ENCODE results near the gene ST14. TPM values are rescaled to one million over a fixed set of nuclear protein-coding genes. Genes with fewer than 3 reads are reported as not detected.

Gene ST14
- total RNA-seq, 1 experiment from 2014 or later, result 141 TPM

DNA sequence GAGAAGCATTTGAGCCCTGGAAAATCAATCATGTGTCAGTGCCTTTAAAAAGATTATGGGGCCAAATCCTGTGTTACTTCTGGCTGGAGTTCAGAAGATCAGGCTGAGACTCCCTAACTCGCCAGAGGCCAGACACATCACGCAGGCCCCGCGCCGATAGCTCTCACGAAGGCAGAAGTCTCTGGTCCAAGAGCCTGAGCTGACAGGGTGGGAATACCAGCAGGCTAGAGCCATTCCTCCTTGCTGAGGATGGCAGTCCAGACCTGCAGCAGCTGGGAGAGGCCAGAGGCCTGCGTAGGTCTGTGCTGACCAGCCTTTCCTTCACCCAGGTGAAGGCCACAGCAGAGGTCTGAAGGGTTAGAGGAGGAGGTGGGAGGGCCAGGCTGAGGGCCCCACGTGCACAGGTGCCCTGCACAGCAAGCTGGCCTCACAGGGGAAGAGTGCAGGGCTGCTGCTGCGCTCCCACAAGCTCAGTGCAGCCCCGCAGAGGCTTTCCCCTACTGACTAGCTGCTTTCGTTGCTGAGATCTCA lies 52.9 kb downstream of the ST14 start:
- intact Hi-C loops (cut with micrococcal nuclease; ENCODE audit: unreplicated experiment), result loop anchor here (10.0 kb wide), 1 partner anchor 682 kb away; no protein-coding TSS in a partner anchor
- POLR2A ChIA-PET (ENCODE audit: unreplicated experiment), result interaction anchor here (0.7 kb wide), 1 partner anchor 15 kb away, joined by 4 read pairs; no protein-coding TSS in a partner anchor
- no peaks in the 10 kb centered on the region for H3K27me3 ChIP-seq (ENCODE audit: insufficient read depth, low read depth)

DNA sequence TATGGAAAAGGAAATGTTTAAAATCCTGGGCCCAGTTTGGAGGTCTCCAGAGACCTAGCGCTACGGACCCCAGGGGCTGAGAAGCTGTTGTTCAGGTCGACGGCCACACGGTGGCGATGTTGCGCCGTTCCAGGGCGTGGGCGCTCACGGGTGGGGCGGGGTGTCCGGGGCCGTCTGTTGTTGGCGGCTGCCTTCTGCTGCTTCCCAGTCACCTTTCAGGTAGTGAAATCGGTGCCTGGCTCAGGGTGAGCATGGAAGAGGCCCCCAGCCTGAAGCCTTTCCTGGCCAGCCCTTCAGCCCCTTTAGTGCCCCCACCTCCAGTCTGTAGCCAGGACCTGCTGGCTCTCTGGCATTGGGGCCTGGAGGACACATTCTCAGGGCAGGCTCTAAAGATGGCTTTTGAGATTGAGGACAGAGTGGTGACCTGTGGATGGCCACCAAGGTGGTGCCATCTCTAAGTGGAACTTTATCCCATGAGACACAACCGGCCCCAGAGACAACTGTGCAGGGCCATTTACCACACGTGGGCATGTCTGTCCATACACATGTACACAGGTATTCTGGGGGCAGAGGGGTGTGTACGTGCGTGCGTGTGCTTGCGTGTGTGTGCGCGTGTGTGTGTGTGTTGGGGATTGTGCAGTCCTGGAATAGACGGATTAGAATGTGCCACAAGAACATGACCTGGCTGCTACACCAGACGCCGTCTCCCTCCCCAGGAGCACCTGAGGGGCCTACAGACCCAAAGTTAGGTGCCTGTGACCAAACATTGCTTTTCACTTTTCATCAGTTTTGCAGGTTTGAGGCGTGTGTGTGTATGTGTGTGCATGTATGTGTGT lies 53.8 kb downstream of the ST14 start:
- H3K79me2 ChIP-seq (ENCODE audit: low read depth), result no peaks in the 10 kb centered on the region
- no peaks in the 10 kb centered on the region for H3K9me3 ChIP-seq (ENCODE audit: insufficient read depth, low read depth)
- H4K20me1 ChIP-seq (ENCODE audit: insufficient read depth), result peaks cover 4% of the 10 kb centered on the region
- 0 out of 2 replicates have a peak overlapping the region, but pooled peaks have one; percentile 9 for H3K4me2 ChIP-seq
- no peaks in the 10 kb centered on the region for H3K27me3 ChIP-seq (ENCODE audit: insufficient read depth, low read depth)
- H3K4me1 ChIP-seq (replicated peaks; ENCODE audit: insufficient read depth), result no peaks in the 10 kb centered on the region
- intact Hi-C loops (cut with micrococcal nuclease; ENCODE audit: unreplicated experiment), result loop anchor here (1.0 to 10.0 kb wide), 3 partner anchors 218 to 681 kb away; no protein-coding TSS in a partner anchor
- ChIA-PET CTCF (interaction anchor here (0.6 to 1.1 kb wide), 2 partner anchors 211 to 217 kb away, joined by 5 to 15 read pairs; no protein-coding TSS in a partner anchor), POLR2A (ENCODE audit: unreplicated experiment) (interaction anchor here (0.7 kb wide), 1 partner anchor 16 kb away, joined by 4 read pairs; no protein-coding TSS in a partner anchor)
- no peaks in the 10 kb centered on the region for H3K36me3 ChIP-seq (ENCODE audit: low read depth)
- no peak overlapping the region for H3K27ac ChIP-seq
- peaks cover 7% of the 10 kb centered on the region; the same call in 1 of the 2 replicates for H3F3A ChIP-seq (ENCODE audit: insufficient read depth, low read depth)
- peak in 1 of 2 experiments; percentile 56 for DNase-seq
- TF ChIP-seq, protein P1, sequence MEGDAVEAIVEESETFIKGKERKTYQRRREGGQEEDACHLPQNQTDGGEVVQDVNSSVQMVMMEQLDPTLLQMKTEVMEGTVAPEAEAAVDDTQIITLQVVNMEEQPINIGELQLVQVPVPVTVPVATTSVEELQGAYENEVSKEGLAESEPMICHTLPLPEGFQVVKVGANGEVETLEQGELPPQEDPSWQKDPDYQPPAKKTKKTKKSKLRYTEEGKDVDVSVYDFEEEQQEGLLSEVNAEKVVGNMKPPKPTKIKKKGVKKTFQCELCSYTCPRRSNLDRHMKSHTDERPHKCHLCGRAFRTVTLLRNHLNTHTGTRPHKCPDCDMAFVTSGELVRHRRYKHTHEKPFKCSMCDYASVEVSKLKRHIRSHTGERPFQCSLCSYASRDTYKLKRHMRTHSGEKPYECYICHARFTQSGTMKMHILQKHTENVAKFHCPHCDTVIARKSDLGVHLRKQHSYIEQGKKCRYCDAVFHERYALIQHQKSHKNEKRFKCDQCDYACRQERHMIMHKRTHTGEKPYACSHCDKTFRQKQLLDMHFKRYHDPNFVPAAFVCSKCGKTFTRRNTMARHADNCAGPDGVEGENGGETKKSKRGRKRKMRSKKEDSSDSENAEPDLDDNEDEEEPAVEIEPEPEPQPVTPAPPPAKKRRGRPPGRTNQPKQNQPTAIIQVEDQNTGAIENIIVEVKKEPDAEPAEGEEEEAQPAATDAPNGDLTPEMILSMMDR (conservative IDR thresholded peaks at IDR 0.05), result peak; percentile 98
- no peak for TF ChIP-seq EZH2 (IDR thresholded peaks at IDR 0.05; ENCODE audit: low read depth)
- no TSS peak for BruUV-seq (replicated peaks)
- no peaks in the 10 kb centered on the region for H3K9me2 ChIP-seq (ENCODE audit: insufficient read depth)
- no peak overlapping the region for H3K4me3 ChIP-seq
- H2AFZ ChIP-seq, result no peak overlapping the region

More for the DNA sequence above, 52.9 kb downstream of the ST14 start:
- Histone ChIP-seq H2AFZ (no peak overlapping the region), H3F3A (ENCODE audit: insufficient read depth, low read depth) (peaks cover 7% of the 10 kb centered on the region; the same call in 1 of the 2 replicates), H3K36me3 (ENCODE audit: low read depth) (no peaks in the 10 kb centered on the region; the same call in 1 of the 2 replicates), H3K4me2 (no peak overlapping the region), H3K79me2 (ENCODE audit: low read depth) (no peaks in the 10 kb centered on the region), H4K20me1 (ENCODE audit: insufficient read depth) (peaks cover 4% of the 10 kb centered on the region), H3K9me2 (ENCODE audit: insufficient read depth) (no peaks in the 10 kb centered on the region), H3K9me3 (ENCODE audit: insufficient read depth, low read depth) (no peaks in the 10 kb centered on the region), H3K4me3 (no peak overlapping the region), H3K4me1 (replicated peaks; ENCODE audit: insufficient read depth) (no peaks in the 10 kb centered on the region), H3K27ac (no peak overlapping the region)
- no peak for DNase-seq
- TF ChIP-seq, protein P1 (conservative IDR thresholded peaks at IDR 0.05), result no peak
- no peak for TF ChIP-seq EZH2 (IDR thresholded peaks at IDR 0.05; ENCODE audit: low read depth)
- no TSS peak for BruUV-seq (replicated peaks)
- CTCF ChIA-PET, result interaction anchor here (1.1 kb wide), 1 partner anchor 218 kb away, joined by 15 read pairs; no protein-coding TSS in a partner anchor

DNA sequence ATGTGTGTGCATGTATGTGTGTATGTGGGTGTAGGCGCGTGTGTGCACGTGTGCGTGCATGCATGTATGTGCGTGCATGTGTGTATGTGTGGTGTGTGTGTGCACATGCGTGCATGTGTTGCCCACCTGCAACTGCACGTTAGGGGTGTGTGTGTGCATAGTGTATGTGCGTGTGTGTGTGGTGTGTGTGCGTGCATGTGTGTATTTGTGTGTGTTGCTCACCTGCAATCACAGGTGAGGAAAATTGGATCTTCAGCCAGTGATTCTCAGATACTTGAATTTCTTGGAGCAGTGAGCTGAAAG lies 54.3 kb downstream of the ST14 start:
- no TSS peak for BruUV-seq (replicated peaks)
- H3K36me3 ChIP-seq (ENCODE audit: low read depth), result no peaks in the 10 kb centered on the region
- H3F3A ChIP-seq (ENCODE audit: insufficient read depth, low read depth), result peaks cover 7% of the 10 kb centered on the region; the same call in 1 of the 2 replicates
- intact Hi-C loops (cut with micrococcal nuclease; ENCODE audit: unreplicated experiment), result loop anchor here (1.0 to 10.0 kb wide), 3 partner anchors 217 to 681 kb away; no protein-coding TSS in a partner anchor
- H3K27me3 ChIP-seq (ENCODE audit: insufficient read depth, low read depth), result no peaks in the 10 kb centered on the region
- H3K4me2 ChIP-seq, result no peak overlapping the region
- H3K27ac ChIP-seq, result no peak overlapping the region
- H3K4me1 ChIP-seq (replicated peaks; ENCODE audit: insufficient read depth), result no peaks in the 10 kb centered on the region
- ChIA-PET POLR2A (ENCODE audit: unreplicated experiment) (no interaction called here), CTCF (no interaction called here)
- peaks cover 4% of the 10 kb centered on the region for H4K20me1 ChIP-seq (ENCODE audit: insufficient read depth)
- no peaks in the 10 kb centered on the region for H3K79me2 ChIP-seq (ENCODE audit: low read depth)
- no peak overlapping the region for H2AFZ ChIP-seq
- no peak overlapping the region for H3K4me3 ChIP-seq
- DNase-seq, result no peak
- H3K9me3 ChIP-seq (ENCODE audit: insufficient read depth, low read depth), result no peaks in the 10 kb centered on the region
- H3K9me2 ChIP-seq (ENCODE audit: insufficient read depth), result no peaks in the 10 kb centered on the region
- TF ChIP-seq, protein P1 (conservative IDR thresholded peaks at IDR 0.05), result no peak
- TF ChIP-seq EZH2 (IDR thresholded peaks at IDR 0.05; ENCODE audit: low read depth), result no peak
